Fibroblast of the aortic adventitia (primary cell): Measurements from ENCODE around the gene HOXA1. TPM values are rescaled to one million over a fixed set of nuclear protein-coding genes. Genes with fewer than 3 reads are reported as not detected.

ENCODE experiments used
- DNase-seq: peaks from one replicate; pipeline ENCODE4 v3.0.0-alpha.2; 2010; ENCODE audit warnings: low read depth
- H3K4me3 ChIP-seq: 2 replicates; pipeline ENCODE4 v1.5.1; 2011; ENCODE audit warnings: low read depth, mild to moderate bottlenecking, control low read depth, low read length, moderate library complexity
- total RNA-seq: library from RNA; depleted of rRNA; stranded (reverse); fragments of >200 nt; gene quantifications from 2 replicates; pipeline ENCODE4 v1.2.3, GENCODE V29; 2012; ENCODE audit warnings: low replicate concordance
- TF ChIP-seq, protein P1 (sequence below): IDR thresholded peaks from 2 replicates; pipeline ENCODE4 v1.5.1; 2011; ENCODE audit warnings: mild to moderate bottlenecking, low read length, control low read depth, inconsistent platforms; ENCODE audit not compliant: insufficient read depth

The HOXA1 gene
- total RNA-seq, 1 donor = 0.72 TPM

DNA sequence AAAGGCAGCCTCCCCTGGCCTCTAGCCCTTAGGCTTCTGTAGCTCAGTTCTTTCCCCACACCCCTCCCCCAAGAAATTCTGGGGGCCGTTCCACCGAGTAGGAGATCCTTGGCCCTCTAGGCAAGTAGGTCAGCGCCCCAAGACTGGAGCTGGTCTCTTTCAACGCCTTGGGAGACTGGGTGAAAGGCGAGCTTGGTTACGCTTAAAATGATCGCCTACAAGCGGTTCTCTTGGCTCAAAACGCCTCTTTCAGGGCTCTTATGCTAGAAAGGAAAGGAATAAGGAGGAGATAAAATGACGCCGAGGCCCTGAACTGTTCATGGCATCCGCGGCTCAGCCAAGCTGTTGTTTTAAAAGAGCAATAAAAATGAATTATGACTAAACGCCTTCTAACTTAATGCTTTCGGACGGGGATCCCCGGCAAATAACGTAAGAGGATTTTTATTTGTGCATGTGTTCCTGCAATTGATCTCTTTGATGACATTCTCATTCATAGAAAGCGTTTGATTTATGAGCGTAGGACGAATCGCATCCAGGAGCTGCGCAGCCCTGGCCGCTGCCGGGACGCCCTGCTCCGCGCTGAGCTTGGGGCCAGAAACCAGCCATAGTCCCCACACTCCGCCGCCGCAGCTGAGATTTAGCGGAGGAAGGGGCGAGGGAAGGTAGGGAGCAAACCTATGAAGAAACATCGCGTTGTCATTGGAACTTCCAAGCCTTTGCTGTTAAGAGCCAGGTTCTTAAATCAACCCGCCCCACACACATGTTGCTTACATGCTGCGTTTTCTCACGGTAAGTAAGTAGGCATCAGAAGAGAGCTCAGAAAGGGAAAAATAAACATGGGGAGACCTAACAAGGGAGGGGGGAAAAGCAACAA lies 3.0 kb upstream of the HOXA1 start:
- H3K4me3 ChIP-seq = peak overlapping the region; percentile 81
- peak; percentile 72 for DNase-seq

DNA sequence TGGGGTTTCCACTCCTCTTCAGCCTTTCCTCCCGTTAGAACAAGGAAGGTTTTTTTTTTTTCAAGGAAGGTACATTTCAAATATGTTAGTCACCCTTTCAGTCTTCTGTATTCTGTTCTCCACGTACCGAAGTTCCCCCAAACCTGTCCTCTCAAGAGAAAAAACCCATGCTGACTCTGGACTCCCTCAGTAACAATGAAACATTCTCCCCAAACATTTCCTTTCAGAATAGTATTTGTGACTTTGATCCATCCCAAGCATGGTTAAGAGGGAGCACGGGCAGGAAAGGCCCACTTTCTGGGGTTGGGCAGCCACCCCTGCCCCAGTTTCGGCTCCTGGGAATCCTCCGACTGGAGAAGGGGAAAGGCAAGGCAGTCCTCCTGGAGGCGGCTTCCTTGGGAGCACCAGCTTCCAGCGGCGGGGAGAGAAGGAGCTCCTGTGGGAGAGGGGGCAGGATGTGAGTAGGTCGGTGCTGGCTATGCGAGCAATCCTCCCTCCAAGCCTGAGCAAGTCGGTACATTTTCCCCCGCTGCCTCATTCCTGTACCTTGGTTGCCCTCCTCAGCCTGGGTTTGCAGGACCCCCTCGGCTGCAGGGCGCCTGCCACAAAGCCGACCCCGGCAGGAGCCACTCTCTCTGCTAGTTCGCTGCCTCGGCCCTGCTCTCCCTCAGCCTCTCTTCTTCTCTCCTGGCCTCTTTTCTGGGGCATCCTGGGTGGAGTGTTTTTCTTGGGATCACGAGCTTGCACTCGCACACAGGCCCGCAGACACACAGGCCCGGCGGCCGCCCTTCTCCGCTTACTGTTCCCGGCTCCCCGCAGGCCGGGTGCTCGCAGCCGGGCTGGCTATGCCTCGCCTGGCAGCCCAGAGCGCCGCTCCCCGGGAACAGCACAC lies 2.1 kb upstream of the HOXA1 start:
- TF ChIP-seq, protein P1, sequence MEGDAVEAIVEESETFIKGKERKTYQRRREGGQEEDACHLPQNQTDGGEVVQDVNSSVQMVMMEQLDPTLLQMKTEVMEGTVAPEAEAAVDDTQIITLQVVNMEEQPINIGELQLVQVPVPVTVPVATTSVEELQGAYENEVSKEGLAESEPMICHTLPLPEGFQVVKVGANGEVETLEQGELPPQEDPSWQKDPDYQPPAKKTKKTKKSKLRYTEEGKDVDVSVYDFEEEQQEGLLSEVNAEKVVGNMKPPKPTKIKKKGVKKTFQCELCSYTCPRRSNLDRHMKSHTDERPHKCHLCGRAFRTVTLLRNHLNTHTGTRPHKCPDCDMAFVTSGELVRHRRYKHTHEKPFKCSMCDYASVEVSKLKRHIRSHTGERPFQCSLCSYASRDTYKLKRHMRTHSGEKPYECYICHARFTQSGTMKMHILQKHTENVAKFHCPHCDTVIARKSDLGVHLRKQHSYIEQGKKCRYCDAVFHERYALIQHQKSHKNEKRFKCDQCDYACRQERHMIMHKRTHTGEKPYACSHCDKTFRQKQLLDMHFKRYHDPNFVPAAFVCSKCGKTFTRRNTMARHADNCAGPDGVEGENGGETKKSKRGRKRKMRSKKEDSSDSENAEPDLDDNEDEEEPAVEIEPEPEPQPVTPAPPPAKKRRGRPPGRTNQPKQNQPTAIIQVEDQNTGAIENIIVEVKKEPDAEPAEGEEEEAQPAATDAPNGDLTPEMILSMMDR = no peak
- DNase-seq = peak; percentile 36

More for the DNA sequence above, 3.0 kb upstream of the HOXA1 start:
- TF ChIP-seq, protein P1 = no peak

DNA sequence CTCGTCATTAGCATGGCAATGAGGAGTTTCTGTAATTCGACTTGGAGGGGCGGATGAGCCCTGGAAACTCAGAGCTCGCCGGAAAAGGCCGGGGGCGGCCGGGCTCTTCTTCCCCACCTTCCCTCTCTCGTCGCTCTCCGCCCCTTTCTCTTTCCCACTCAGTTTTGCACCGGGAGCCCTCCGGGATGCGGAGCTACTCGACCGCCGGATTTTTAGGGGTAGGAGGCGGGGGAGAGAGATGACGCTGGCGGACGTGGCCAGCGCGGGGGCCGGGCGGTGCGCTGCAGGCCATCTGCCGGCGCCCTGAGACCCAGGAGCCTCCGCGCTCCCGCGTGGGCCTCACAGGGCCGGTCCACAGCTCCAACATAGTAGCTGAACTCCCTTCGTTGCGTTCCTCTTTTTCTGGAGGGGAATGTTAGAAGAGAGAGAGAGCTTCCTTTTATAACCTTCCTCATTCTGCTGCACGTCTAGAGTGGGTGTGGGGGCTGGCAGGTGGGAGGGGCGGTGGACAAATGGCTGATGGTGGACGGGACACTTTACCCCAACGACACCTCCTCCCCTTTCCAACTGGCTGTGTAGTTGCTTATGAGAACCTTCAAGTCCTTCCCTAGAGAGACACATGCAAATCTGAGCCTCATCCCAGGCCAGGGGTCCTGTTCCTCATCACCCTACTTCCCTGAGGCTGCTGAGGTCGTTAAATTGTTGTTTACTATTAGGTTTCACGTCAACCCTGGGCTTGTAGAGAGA lies 1.1 kb upstream of the HOXA1 start:
- DNase-seq = peak; percentile 42
- H3K4me3 ChIP-seq = peak overlapping the region; percentile 81
- TF ChIP-seq, protein P1 = no peak

More for the DNA sequence above, 2.1 kb upstream of the HOXA1 start:
- H3K4me3 ChIP-seq = peak overlapping the region; percentile 81

DNA sequence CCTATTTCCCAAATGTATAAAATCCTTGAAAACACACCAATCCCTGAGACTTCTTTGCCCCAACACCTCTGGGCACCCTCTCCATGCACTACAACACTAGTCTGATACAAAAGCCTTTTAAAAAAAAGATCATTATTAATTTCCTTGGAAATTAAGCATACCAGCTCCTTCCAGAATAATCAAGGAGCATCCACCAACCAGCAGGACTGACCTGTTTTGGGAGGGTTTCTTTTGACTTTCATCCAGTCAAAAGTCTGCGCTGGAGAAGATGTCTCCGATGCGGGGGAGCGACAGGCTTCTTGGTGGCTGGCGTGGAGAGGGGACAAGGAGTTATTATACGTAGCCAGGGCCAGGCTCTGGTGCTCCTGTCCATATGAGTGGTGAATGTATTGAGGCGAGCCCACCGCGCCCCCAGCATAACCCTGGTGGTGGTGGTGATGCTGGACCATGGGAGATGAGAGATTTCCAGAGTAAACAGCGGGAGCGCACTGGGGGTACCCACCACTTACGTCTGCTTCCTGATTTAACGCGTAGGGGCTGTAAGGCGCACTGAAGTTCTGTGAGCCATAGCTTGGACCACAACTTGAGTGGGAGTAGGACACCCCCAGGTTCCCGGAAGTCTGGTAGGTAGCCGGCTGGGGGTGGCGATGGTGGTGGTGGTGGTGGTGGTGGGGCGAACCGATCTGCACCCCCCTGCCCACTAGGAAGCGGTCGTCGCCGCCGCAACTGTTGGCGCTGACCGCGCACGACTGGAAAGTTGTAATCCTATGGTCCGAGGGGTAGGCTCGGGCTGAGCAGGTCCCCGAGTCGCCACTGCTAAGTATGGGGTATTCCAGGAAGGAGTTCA lies 527 bp downstream of the HOXA1 start:
- H3K4me3 ChIP-seq = peak overlapping the region; percentile 81
- TF ChIP-seq, protein P1 = no peak
- DNase-seq = no peak

DNA sequence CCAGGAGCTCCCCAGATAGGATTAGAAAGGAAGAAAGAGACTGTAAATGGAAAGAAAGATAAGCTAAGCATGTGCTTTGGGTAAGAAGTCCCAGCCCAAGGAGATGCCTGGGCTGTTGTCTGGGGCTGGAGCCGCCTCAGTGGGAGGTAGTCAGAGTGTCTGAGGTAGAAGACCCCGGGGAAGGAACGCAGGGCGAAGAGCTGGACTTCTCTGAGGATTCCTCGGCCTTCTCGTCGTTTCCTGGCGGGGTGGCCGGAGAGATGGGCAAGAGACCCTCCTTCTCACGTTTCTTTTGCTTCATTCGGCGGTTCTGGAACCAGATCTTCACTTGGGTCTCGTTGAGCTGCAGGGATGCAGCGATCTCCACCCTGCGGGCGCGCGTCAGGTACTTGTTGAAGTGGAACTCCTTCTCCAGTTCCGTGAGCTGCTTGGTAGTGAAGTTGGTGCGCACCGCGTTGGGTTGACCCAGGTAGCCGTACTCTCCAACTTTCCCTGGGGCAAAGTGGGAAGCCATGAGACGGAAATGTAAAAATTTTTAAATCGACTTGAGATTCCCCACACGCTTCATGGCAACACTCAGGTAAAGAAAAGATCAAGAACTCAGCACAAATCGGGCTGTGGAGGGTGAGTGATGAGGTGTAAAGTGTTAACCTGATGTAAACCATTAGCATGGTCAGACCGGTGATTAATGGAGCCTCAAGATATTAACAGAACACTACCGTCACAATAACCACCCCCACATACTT lies 1.3 kb downstream of the HOXA1 start:
- TF ChIP-seq, protein P1 = no peak
- DNase-seq = no peak
- no peak overlapping the region for H3K4me3 ChIP-seq
